Cardiac fibroblast (primary cell): ENCODE results near the gene PARN.
"Not testable (repeated sequence)": the region's sequence is repeated elsewhere in the genome, so short reads cannot be mapped to it uniquely, and the experiment has no call there.

Experiments
- DNase-seq, 2 donors: peaks; one replicate each; pipeline versions ENCODE4 v3.0.0 to v3.0.0-alpha.2; 2010; ENCODE audit warnings: low read depth in 2 of 2
- H3K4me3 ChIP-seq, 2 donors: replicated peaks in 1 of 2; 1 replicate in 1 of 2; 2 replicates in 1 of 2; pipeline ENCODE4 v1.5.1; 2011; ENCODE audit warnings: low read depth in 2 of 2, low read length in 2 of 2, mild to moderate bottlenecking in 2 of 2, moderate library complexity in 1 of 2
- TF ChIP-seq, protein P1 (sequence below): IDR thresholded peaks from one replicate; pipeline ENCODE4 v1.5.1; 2011; ENCODE audit warnings: low read depth, mild to moderate bottlenecking, low read length, inconsistent platforms

The PARN gene

DNA sequence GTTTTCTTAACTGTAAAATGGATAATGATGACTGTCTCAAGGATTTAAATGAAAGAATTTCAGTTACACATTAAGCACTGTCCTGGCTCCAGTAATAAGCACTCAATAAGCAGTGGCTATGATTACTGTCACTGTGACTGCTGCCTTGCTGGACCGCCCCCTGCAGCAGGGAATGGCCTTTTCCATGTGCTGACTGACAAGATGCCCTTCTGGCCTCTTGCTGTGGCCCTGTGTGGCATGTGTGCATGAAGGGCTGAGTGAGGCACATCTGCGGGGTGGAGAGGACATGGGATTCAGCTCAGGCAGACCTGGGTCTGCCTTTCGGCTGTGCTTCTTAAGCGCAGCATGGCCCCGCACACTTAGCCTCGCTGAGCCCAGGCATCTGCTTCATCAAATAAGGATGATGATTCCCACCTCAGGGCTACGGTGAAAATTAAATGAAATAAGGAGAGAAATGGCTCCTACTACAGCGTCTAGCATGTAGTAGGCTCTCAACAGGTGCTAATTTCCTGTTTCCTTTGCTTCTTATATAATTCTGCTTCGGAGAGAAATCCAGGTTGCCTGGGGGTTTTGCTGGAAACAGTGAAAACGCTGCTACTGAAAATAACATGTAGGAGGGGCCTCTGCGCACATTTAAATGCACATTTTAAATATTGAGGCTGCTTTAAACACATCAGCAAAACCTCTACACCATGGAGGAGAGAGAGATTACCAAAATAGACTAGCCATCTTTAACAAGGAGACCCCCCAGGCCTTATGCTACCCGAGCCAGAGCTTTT is 183.9 kb downstream of the PARN start:
- TF ChIP-seq, protein P1, sequence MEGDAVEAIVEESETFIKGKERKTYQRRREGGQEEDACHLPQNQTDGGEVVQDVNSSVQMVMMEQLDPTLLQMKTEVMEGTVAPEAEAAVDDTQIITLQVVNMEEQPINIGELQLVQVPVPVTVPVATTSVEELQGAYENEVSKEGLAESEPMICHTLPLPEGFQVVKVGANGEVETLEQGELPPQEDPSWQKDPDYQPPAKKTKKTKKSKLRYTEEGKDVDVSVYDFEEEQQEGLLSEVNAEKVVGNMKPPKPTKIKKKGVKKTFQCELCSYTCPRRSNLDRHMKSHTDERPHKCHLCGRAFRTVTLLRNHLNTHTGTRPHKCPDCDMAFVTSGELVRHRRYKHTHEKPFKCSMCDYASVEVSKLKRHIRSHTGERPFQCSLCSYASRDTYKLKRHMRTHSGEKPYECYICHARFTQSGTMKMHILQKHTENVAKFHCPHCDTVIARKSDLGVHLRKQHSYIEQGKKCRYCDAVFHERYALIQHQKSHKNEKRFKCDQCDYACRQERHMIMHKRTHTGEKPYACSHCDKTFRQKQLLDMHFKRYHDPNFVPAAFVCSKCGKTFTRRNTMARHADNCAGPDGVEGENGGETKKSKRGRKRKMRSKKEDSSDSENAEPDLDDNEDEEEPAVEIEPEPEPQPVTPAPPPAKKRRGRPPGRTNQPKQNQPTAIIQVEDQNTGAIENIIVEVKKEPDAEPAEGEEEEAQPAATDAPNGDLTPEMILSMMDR = no peak
- H3K4me3 ChIP-seq = no peak overlapping the region
- no peak for DNase-seq

DNA sequence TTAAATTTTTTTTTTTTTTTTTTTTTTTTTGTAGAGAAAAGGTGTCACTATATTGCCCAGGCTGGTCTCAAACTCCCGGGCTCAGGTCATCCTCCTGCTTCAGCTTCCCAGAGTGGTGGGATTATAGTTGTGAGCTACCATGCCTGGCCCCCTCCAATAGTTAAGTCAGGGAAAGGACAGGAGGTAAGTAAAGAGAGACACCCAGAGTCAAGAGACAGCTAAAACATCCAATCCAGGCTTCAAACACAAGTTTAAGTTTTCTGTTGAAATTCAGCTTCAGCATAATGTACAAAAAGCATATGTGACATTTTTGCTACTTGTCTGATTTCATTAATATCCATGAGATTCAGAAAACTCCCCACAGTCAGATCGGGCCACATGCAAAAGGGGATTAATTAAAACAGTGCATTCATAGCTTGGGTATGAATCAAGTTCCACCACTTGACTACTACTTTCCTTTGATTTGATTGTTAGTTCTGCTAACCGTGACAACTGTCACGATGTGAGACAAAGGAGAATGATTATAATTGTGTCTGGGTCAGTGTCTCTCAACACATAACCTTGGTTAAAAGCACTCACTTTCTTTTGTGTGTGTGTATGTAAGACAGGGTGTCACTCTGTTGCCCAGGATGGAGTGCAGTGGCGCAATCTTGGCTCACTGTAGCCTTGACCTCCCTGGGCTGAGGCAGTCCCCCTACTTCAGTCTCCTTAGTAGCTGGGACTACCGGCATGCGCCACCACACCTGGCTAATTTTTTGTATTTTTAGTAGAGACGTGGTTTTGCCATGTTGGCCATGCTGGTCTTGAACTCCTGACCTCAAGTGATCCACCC is 184.9 kb downstream of the PARN start:
- DNase-seq = no peak
- H3K4me3 ChIP-seq = no peak overlapping the region
- TF ChIP-seq, protein P1 = no peak

- DNase-seq, H3K4me3 ChIP-seq: not testable (repeated sequence)
These were observed 188.5 kb downstream of the PARN start for GRCh38 chr16:14441533-14441932.

- TF ChIP-seq, protein P1 = no peak
- DNase-seq = no peak
- no peak overlapping the region for H3K4me3 ChIP-seq
These were observed 191.8 kb downstream of the PARN start for GRCh38 chr16:14438256-14438655.

- no peak for DNase-seq
- TF ChIP-seq, protein P1 = no peak
- no peak overlapping the region for H3K4me3 ChIP-seq
These were observed 192.6 kb downstream of the PARN start for GRCh38 chr16:14437426-14437825.

GRCh38 chr16:14436401-14436955 is 193.6 kb downstream of the PARN start:
- DNase-seq = no peak
- TF ChIP-seq, protein P1 = no peak
- H3K4me3 ChIP-seq = no peak overlapping the region

DNA sequence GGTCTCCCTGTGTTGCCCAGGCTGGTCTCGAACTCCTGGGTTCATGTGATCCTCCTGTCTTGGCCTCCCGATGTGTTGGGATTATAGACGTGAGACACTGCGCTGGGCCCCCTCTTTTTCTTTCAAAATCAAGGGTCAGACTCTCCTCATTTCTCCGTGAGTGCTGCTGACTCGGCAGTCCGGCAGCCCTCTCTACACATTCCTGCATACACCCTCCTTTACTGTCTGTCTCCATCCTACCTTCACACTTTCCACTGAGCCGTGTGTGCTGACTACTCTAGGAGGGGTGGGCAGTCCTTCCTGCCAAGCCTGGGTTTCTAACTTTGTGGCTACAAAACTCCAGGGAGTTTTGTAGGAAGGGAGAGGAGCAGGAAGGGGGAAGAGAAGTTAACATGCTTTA is 195.2 kb downstream of the PARN start:
- TF ChIP-seq, protein P1 = no peak
- no peak for DNase-seq
- no peak overlapping the region for H3K4me3 ChIP-seq

- not testable (repeated sequence) for H3K4me3 ChIP-seq, DNase-seq
These were observed 201.0 kb downstream of the PARN start for GRCh38 chr16:14428971-14429637.
